T-helper 1 cell treated with Interleukin-12 subunit alpha and Interleukin-12 subunit beta and Interleukin-4 antibody, amounts not matched to agents 30 μg/mL and 1 μg/mL, for 36 hours (primary cell): ENCODE data around the gene DUSP10.

Source experiments
- H3K27ac Mint-ChIP-seq: one replicate; pipeline ENCODE4 v1.8.0; 2021; ENCODE audit warnings: mild to moderate bottlenecking, mixed read lengths
- H3K27me3 Mint-ChIP-seq: one replicate; pipeline ENCODE4 v1.8.0; 2021; ENCODE audit warnings: low read depth, mixed read lengths
- H3K36me3 Mint-ChIP-seq: one replicate; pipeline ENCODE4 v1.8.0; 2021; ENCODE audit warnings: low read depth, mixed read lengths
- H3K4me1 Mint-ChIP-seq: one replicate; pipeline ENCODE4 v1.8.0; 2021; ENCODE audit warnings: low read depth, mixed read lengths
- H3K4me3 Mint-ChIP-seq: one replicate; pipeline ENCODE4 v1.8.0; 2021; ENCODE audit warnings: mild to moderate bottlenecking, moderate library complexity, mixed read lengths
- H3K9me3 Mint-ChIP-seq: one replicate; pipeline ENCODE4 v1.8.0; 2021; ENCODE audit warnings: mixed read lengths

Gene DUSP10

DNA sequence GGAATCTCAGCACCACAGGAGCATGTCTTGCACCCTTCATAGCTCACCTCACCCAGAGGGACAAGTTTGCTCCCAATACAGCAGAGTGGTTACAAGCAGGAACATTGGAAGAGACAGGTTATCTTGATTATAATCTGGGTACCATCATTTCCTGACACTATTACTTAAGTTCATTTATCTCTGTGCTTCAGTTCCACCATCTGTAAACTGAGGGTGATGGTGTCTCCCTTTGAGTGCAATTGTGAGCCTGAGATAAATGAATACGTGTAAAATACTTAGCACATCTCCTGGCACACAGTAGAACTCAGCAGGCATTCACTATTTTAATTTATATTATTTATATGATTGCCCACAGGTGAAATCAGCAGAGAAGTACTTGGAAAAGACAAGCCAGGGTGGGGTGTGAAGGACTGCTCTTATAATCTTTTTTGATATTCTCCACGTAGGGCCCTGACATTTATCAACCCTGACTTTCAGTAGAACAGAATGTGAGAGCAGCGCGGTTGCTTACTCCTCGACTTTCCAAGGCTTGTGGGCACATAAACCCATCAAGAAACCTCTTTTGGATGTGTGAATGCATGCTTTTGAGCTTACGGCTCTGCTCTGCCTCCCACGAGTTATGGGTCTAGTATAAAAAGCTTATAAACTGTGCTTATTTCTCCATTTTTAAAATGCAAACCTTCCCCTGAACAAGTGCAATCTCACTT lies 34.9 kb downstream of the DUSP10 start:
- Mint-ChIP-seq H3K27ac (no peak overlapping the region), H3K36me3 (peaks cover 33% of the 10 kb centered on the region), H3K9me3 (no peaks in the 10 kb centered on the region), H3K4me3 (no peak overlapping the region), H3K27me3 (no peaks in the 10 kb centered on the region), H3K4me1 (peaks cover 45% of the 10 kb centered on the region)

DNA sequence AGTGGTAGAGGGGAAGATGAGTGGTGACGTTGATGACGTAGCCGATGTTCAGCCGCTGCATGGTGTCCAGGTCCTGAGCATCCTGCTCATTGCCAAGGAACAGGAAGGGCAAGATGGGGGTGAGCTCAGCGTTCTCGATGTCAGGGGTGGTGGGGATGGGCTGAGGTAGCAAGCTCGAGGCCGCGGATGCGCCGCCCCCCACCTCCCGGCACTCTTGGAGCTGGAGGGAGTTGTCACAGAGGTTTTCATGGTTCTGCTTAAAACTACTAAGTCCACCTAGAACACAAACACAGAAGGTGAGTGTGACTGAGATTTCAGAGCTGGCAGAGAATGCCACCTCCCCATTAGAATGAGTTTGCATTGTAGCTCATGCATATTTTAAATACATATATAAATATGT lies 35.7 kb downstream of the DUSP10 start:
- Mint-ChIP-seq H3K27me3 (no peaks in the 10 kb centered on the region), H3K4me1 (peaks cover 40% of the 10 kb centered on the region), H3K36me3 (peaks cover 39% of the 10 kb centered on the region), H3K27ac (peak overlapping the region; percentile 45), H3K9me3 (no peaks in the 10 kb centered on the region), H3K4me3 (no peak overlapping the region)

DNA sequence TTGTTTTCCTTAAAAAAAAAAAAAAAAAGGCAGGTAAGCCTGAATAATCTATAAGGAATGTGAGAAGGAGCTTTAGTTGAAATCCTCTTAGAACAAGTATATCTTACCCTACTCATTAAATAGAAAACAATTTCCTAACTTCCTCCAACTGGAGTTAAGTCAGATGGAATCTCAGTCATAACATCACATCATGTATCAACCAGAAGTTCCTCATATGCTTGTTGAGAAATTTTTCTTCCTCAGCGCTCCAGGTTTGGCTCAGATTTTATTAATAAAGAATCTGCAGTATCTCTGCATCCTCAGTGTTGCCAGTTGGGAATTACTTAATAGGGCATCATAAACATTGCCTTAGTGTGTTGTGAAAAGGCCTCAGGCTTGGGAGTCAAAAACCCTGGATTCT lies 37.6 kb downstream of the DUSP10 start:
- H3K27ac Mint-ChIP-seq = no peak overlapping the region
- H3K27me3 Mint-ChIP-seq = no peaks in the 10 kb centered on the region
- H3K4me3 Mint-ChIP-seq = no peak overlapping the region
- H3K36me3 Mint-ChIP-seq = peaks cover 44% of the 10 kb centered on the region
- peaks cover 29% of the 10 kb centered on the region for H3K4me1 Mint-ChIP-seq
- no peaks in the 10 kb centered on the region for H3K9me3 Mint-ChIP-seq

DNA sequence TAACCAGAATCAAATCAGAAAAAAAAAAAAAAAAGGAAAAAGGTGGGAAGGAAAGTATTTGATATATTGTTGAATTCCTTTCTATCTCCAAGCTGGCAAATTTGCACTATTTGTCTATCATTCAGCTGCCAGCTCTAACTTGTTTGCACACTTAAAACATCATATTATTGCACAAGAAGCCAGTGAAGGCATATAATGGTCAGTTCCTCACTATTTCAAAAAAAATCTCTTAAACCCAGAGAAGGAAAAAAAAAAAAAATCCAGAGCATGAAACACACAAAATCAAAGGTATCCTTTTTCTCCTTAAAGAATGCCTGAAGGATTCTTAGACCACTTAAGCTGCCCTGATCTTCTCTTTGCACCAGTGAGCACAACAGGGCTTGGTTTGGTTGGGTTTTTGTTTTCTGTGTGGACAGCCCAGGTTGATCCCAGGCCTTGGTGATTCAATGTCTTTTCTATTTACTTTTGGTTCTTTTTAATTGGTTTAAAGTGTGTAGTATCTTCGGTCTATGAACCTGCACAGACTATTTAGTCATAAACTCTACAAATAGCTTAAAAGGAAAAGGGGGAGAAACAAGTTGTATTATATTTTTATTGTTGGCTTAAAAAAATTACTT lies 40.2 kb downstream of the DUSP10 start:
- Mint-ChIP-seq H3K4me3 (no peak overlapping the region), H3K27ac (no peak overlapping the region), H3K27me3 (no peaks in the 10 kb centered on the region), H3K9me3 (no peaks in the 10 kb centered on the region), H3K36me3 (peaks cover 54% of the 10 kb centered on the region), H3K4me1 (peaks cover 16% of the 10 kb centered on the region)

DNA sequence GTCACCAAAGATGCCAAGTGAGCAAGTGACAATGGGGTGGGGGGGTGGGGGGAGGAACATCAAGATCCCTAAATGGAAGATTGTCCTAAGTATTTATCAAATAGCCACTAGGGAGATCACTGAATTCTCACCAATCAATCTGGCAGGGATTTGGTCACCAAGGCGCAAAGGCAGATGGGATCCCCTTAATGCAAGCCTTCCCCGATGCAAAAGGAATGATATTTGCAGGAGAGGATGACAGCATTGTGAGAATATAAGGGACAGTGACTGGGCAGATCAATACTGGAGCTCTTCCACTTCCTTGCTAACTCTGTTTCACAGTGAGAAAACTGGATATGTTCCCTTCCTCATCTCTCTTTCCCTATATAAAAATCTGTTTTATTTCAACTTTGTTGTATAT lies 40.9 kb downstream of the DUSP10 start:
- peaks cover 13% of the 10 kb centered on the region for H3K4me1 Mint-ChIP-seq
- H3K36me3 Mint-ChIP-seq = peaks cover 52% of the 10 kb centered on the region
- H3K4me3 Mint-ChIP-seq = no peak overlapping the region
- H3K9me3 Mint-ChIP-seq = no peaks in the 10 kb centered on the region
- no peak overlapping the region for H3K27ac Mint-ChIP-seq
- H3K27me3 Mint-ChIP-seq = no peaks in the 10 kb centered on the region

DNA sequence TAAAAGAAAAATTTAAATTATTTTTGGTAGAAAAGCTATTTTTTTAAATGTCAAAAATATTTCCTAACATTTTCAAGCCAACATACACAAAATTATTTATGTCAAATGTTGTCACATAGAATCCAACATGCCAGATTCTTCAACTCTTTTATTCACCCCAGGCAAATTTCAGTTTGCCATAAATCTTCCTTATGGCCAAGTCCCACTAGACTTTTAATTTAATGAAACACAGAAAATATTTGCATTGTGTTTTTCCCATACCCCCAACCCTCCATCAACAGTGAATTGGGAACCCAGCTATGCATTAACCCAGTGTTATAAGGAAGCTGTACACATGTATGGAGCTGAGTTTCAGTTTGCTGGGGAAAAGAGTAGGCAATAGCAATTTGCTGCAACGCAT lies 41.4 kb downstream of the DUSP10 start:
- no peaks in the 10 kb centered on the region for H3K9me3 Mint-ChIP-seq
- H3K27ac Mint-ChIP-seq = no peak overlapping the region
- no peak overlapping the region for H3K4me3 Mint-ChIP-seq
- peaks cover 12% of the 10 kb centered on the region for H3K4me1 Mint-ChIP-seq
- H3K27me3 Mint-ChIP-seq = no peaks in the 10 kb centered on the region
- peaks cover 48% of the 10 kb centered on the region for H3K36me3 Mint-ChIP-seq

DNA sequence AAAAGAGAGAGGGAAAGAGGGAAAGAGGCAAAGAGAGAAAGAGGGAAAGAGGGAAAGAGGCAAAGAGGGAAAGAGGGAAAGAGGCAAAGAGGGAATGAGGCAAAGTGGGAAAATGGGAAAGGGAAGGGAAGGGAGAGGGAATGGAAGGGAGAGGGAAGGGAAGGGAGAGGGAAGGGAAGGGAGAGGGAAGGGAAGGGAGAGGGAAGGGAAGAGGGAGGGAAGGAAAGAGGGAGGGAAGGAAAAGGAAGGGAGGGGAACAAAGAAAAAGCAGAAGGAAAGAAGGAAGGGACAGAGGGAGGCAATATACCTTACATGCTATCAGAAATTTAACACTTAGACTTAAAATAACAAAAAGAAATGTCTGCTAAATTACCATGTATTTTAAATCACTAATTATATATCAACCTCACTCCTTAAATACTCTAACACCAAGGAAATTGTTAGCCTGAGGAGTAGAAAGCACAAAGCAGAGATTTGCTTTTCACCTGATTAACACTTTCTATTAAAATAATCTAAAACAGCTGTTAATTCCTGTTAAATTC lies 41.8 kb downstream of the DUSP10 start:
- H3K27me3 Mint-ChIP-seq = no peaks in the 10 kb centered on the region
- no peaks in the 10 kb centered on the region for H3K9me3 Mint-ChIP-seq
- peaks cover 12% of the 10 kb centered on the region for H3K4me1 Mint-ChIP-seq
- H3K4me3 Mint-ChIP-seq = no peak overlapping the region
- H3K36me3 Mint-ChIP-seq = peaks cover 45% of the 10 kb centered on the region
- H3K27ac Mint-ChIP-seq = no peak overlapping the region

DNA sequence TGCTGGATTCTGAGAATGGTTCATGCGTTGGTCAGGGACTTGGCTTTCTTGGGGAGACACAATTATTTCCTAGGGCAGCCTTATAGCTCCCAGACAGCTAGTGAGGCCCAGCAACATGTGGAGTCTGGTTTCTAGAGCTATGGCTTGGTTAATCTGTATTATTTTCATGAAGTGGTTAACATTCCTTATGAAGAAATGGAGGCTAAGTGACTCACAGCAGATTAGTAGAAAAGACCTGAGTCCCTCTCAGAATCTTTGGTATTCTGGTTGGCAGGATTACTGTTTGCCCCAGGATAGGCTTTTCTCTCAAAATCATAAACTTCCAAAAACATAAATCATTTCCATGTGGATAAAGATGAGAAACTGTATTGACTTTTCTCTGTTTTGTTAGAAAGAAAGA lies 42.3 kb downstream of the DUSP10 start:
- Mint-ChIP-seq H3K27ac (no peak overlapping the region), H3K27me3 (no peaks in the 10 kb centered on the region), H3K4me1 (peaks cover 12% of the 10 kb centered on the region), H3K36me3 (peaks cover 42% of the 10 kb centered on the region), H3K4me3 (no peak overlapping the region), H3K9me3 (no peaks in the 10 kb centered on the region)

DNA sequence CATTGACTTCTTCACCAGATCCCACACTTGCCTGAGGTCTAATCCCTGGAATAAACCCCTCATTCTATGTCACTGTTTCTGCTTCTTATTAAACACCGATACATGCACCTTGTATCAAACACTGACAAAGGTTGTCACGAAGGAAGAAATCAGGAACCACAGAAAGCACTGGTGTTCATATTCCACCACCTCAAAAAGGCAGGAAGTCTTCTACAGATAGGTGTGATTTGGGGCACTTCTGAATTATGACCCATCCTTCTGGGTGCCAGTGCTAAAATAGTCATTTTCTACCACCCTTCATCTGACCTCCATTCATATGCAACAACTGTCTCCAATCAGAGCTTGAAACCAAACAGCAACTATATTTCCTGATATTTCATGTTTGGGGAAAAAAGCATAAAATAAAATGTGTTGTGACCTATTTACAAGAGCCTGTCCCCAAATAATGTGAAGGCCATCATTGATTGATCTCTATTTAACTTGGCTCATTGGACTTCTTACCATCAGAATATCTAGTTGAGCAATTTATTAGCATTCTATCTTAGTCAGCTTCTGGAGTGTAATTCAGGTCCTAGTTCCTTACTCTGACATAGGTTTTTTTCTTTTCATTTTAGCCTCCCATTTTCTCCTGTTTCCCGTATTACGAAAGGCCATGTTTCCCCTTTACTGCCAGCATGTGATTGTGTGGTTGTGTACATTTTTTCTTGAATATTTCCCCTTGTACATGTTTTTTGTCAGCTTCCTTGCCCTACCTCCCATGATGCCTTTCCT lies 43.1 kb downstream of the DUSP10 start:
- Mint-ChIP-seq H3K4me1 (peaks cover 12% of the 10 kb centered on the region), H3K27ac (no peak overlapping the region), H3K4me3 (no peak overlapping the region), H3K36me3 (peaks cover 37% of the 10 kb centered on the region), H3K9me3 (peaks cover under 1% of the 10 kb centered on the region), H3K27me3 (no peaks in the 10 kb centered on the region)

DNA sequence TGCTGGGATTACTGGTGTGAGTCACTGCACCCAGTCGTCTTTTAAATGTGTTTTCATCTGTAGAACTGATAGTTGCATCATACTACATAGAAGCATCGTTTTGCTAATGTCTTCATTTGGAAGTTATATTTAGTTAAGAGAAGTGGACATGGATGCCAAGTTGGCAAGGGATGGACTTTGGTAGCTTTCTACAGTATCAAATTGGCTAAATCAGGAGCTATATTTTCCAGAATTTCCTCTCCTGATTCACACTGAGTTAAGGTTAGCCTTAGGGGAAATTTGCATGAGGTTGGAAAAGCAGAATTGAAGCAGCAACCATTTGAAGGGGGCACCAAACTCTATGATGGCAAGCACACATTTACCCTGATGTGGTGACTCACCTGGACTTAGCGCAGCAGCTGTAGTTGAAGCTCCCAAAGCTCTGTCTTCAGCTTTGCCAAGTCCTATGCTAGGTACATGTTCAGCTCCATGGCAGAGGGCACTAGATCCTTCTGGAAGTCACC lies 43.9 kb downstream of the DUSP10 start:
- peaks cover 9% of the 10 kb centered on the region for H3K9me3 Mint-ChIP-seq
- H3K27ac Mint-ChIP-seq = no peak overlapping the region
- H3K36me3 Mint-ChIP-seq = peaks cover 35% of the 10 kb centered on the region
- no peaks in the 10 kb centered on the region for H3K27me3 Mint-ChIP-seq
- peaks cover 12% of the 10 kb centered on the region for H3K4me1 Mint-ChIP-seq
- no peak overlapping the region for H3K4me3 Mint-ChIP-seq

DNA sequence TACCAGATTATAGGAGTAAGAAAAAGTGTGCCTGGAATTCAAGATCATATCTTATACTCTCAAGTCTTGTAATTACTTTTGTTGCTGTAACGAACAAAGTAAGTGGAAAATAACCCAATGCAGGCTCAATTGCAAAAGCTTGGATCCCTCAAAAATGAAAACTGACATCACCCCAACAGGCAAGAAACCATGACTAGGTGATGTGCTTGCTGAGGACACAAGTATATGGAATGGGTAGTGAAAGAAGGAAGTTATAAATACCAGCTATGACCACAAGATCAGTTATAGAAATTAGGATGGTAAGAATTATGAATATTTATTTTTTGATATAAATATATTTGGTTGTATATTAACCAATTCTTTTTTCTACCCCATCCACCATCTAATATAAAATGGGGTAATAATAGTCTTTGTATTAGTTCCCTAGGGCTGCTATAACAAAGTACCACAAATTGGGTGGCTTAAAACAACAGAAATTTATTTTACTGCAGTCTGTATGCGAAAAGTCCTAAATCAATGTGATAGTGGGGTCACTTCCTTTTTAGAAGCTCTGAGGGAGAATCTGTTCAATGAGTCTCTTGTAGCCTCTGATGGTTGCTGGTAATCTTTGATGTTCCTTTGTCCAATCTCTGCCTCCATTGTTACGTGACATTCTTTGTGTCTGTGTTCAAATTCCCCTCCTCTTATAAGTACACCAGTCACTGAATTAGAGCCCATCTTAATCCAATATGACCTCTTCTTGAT lies 45.0 kb downstream of the DUSP10 start:
- no peak overlapping the region for H3K4me3 Mint-ChIP-seq
- peaks cover 30% of the 10 kb centered on the region for H3K36me3 Mint-ChIP-seq
- H3K27ac Mint-ChIP-seq = no peak overlapping the region
- H3K9me3 Mint-ChIP-seq = peaks cover 9% of the 10 kb centered on the region
- H3K27me3 Mint-ChIP-seq = no peaks in the 10 kb centered on the region
- peaks cover 15% of the 10 kb centered on the region for H3K4me1 Mint-ChIP-seq

DNA sequence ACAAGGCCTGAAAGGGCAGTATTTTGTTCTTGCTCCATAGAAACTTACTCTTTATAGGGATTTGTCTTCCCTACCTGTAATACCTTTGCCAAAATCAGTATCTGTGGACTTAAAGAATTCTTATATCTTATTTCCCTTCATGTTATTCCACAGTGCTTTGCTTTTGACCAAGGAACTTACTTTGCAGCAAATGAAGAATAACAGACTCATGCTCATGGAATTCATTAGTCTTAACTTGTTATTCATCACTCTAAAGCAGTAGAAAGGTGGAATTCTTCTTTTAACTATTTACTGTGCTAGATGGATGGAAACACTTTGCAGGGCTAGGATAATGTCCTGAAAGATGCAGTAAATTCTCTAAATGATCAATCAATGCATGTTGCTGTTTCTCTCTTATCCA lies 45.9 kb downstream of the DUSP10 start:
- Mint-ChIP-seq H3K36me3 (peaks cover 23% of the 10 kb centered on the region), H3K9me3 (peaks cover 9% of the 10 kb centered on the region)

DNA sequence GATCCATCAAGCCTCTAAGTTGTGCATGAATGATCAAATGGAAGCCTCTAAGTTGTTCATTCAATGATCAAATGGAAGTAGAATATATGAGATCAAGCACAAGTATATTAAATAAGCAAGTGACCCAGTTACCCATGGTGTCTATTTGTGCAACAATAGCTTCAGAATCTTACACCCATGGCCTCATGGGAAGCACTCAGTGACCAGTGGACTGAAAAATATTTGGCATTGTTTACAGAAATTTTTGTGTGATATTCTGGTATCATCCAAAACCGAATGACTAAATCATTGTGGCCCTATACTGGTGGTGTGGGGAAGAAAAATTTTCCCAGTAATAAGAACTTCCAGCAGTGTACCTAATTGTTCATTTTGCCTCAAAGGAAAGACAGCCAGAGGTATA lies 46.6 kb downstream of the DUSP10 start:
- Mint-ChIP-seq H3K4me3 (no peak overlapping the region), H3K36me3 (peaks cover 22% of the 10 kb centered on the region)

More for the DNA sequence above, 45.9 kb downstream of the DUSP10 start:
- H3K4me1 Mint-ChIP-seq = peaks cover 20% of the 10 kb centered on the region
- no peak overlapping the region for H3K4me3 Mint-ChIP-seq
- no peaks in the 10 kb centered on the region for H3K27me3 Mint-ChIP-seq
- no peak overlapping the region for H3K27ac Mint-ChIP-seq

DNA sequence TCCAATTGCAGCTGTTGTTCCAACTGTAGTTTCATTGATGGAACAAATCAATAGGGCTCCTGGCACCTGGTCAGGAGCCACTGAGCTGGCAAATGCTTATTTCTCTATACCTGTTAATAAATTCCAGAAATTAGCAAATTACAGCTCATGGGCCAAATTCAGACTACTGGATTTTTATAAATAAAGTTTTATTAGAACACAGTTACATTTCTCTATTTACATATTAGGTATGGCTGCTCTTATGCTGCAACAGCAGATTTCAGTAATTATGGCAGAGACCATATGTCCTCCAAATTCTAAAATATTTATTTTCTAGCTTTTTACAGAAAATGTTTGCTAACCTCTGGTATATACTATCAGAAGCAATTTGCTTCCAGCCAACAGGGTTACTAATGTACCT lies 47.8 kb downstream of the DUSP10 start:
- H3K27ac Mint-ChIP-seq = no peak overlapping the region
- H3K9me3 Mint-ChIP-seq = peaks cover 9% of the 10 kb centered on the region
- H3K27me3 Mint-ChIP-seq = no peaks in the 10 kb centered on the region
- H3K4me1 Mint-ChIP-seq = peaks cover 20% of the 10 kb centered on the region
- H3K4me3 Mint-ChIP-seq = no peak overlapping the region
- peaks cover 19% of the 10 kb centered on the region for H3K36me3 Mint-ChIP-seq

More for the DNA sequence above, 46.6 kb downstream of the DUSP10 start:
- Mint-ChIP-seq H3K4me1 (peaks cover 22% of the 10 kb centered on the region), H3K9me3 (peaks cover 9% of the 10 kb centered on the region), H3K27ac (no peak overlapping the region), H3K27me3 (no peaks in the 10 kb centered on the region)
